ENCODE results near the gene CCDC33. TPM values are rescaled to one million over a fixed set of nuclear protein-coding genes. Genes with fewer than 3 reads are reported as not detected.

Gene CCDC33
- total RNA-seq, 1 experiment from 2014 or later = not detected

DNA sequence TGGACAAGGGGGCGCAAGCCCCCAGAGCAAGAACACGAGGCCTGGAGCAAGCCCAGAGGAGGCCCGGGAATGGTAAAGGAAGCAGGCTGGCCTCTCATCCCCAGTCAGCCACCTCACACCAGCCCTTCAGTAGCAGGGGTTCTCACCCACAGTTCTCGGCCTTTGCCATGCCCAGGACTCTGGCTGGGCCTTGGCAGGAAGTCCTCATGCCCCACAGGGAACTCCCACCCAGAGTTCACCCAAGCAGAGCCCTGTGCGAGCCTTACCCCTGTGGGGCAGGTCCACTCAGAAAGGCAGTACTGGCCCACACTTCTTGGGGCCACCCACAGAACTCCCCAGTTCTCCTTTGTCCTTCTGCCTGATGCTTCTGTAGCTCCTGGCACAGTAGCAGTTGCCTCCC lies 101.0 kb downstream of the CCDC33 start:
- ATAC-seq (no peak), DNase-seq (ENCODE audit: low read depth, low spot score) (no peak)
- H3K27me3 ChIP-seq (ENCODE audit: control insufficient read depth, insufficient read depth, low read length) = no peaks in the 10 kb centered on the region
- ChIA-PET POLR2A (no interaction called here), CTCF (no interaction called here)
- intact Hi-C loops (cut with micrococcal nuclease; ENCODE audit: unreplicated experiment) (no loop called here), in situ Hi-C loops (cut with HindIII; ENCODE audit: low pct_unique_long_range_greater_than_20kb, low sequenced_read_pairs) (no loop called here)
- BruUV-seq (replicated peaks) = no TSS peak
- no peaks in the 10 kb centered on the region for H3K4me1 ChIP-seq (ENCODE audit: control insufficient read depth, insufficient read depth, low read length)
- TF ChIP-seq SIN3A (IDR thresholded peaks at IDR 0.05; ENCODE audit: borderline replicate concordance, insufficient read depth, low read depth, low read length) (no peak), TCF7L2 (IDR thresholded peaks at IDR 0.05; ENCODE audit: low read depth, low read length) (no peak), POLR2AphosphoS5 (IDR thresholded peaks at IDR 0.05; ENCODE audit: low read depth, low read length) (no peak)
- TF ChIP-seq, protein P1, sequence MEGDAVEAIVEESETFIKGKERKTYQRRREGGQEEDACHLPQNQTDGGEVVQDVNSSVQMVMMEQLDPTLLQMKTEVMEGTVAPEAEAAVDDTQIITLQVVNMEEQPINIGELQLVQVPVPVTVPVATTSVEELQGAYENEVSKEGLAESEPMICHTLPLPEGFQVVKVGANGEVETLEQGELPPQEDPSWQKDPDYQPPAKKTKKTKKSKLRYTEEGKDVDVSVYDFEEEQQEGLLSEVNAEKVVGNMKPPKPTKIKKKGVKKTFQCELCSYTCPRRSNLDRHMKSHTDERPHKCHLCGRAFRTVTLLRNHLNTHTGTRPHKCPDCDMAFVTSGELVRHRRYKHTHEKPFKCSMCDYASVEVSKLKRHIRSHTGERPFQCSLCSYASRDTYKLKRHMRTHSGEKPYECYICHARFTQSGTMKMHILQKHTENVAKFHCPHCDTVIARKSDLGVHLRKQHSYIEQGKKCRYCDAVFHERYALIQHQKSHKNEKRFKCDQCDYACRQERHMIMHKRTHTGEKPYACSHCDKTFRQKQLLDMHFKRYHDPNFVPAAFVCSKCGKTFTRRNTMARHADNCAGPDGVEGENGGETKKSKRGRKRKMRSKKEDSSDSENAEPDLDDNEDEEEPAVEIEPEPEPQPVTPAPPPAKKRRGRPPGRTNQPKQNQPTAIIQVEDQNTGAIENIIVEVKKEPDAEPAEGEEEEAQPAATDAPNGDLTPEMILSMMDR (IDR thresholded peaks at IDR 0.05) = no peak
- TF ChIP-seq, protein P2, sequence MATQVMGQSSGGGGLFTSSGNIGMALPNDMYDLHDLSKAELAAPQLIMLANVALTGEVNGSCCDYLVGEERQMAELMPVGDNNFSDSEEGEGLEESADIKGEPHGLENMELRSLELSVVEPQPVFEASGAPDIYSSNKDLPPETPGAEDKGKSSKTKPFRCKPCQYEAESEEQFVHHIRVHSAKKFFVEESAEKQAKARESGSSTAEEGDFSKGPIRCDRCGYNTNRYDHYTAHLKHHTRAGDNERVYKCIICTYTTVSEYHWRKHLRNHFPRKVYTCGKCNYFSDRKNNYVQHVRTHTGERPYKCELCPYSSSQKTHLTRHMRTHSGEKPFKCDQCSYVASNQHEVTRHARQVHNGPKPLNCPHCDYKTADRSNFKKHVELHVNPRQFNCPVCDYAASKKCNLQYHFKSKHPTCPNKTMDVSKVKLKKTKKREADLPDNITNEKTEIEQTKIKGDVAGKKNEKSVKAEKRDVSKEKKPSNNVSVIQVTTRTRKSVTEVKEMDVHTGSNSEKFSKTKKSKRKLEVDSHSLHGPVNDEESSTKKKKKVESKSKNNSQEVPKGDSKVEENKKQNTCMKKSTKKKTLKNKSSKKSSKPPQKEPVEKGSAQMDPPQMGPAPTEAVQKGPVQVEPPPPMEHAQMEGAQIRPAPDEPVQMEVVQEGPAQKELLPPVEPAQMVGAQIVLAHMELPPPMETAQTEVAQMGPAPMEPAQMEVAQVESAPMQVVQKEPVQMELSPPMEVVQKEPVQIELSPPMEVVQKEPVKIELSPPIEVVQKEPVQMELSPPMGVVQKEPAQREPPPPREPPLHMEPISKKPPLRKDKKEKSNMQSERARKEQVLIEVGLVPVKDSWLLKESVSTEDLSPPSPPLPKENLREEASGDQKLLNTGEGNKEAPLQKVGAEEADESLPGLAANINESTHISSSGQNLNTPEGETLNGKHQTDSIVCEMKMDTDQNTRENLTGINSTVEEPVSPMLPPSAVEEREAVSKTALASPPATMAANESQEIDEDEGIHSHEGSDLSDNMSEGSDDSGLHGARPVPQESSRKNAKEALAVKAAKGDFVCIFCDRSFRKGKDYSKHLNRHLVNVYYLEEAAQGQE (IDR thresholded peaks at IDR 0.05; ENCODE audit: insufficient read depth in 1 of 2, low read depth in 2 of 2, low read length in 1 of 2) = no peak
- no peaks in the 10 kb centered on the region for H3K36me3 ChIP-seq (ENCODE audit: control insufficient read depth, insufficient read depth, low read length)
- H3K9me3 ChIP-seq (ENCODE audit: control insufficient read depth, insufficient read depth, low read depth, low read length) = no peaks in the 10 kb centered on the region
- H3K4me3 ChIP-seq (ENCODE audit: low read depth in 2 of 2, low read length in 2 of 2) = no peak overlapping the region
- no peak overlapping the region for H3K27ac ChIP-seq (ENCODE audit: low read length)

DNA sequence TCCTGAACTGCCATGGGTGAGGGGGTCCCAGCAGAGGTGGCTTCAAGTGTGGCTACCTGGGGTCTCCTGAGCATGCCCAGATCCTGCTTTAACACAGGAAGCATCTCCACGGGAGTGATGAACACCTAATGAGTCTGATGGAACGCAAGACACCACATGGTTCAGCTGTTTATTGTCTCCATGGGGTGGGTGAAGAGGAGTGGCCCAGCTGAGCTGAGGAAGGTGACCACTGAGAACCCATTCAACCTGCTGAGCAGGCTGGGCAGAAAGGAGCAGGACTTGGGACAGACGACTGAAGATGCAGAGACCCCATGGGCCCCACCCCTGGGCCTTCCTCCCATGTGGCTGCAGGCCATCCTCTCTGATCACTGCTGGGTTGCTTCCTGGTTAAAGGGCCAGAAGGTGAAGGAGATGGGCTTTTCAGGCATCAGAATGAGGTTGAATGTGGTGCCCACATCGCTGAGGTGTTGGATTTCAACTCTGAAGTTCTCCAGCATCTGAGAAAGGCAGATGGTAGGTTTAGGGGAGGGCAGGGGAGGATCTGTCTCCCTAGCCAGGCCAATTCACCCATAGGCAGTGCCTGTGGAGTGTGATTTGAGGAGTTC lies 101.6 kb downstream of the CCDC33 start:
- DNase-seq (ENCODE audit: low read depth, low spot score) (no peak), ATAC-seq (no peak)
- POLR2A ChIA-PET = no interaction called here
- no peak overlapping the region for H3K4me3 ChIP-seq (ENCODE audit: low read depth in 2 of 2, low read length in 2 of 2)
- BruUV-seq (replicated peaks) = no TSS peak
- in situ Hi-C loops (cut with HindIII; ENCODE audit: low pct_unique_long_range_greater_than_20kb, low sequenced_read_pairs) (no loop called here), intact Hi-C loops (cut with micrococcal nuclease; ENCODE audit: unreplicated experiment) (no loop called here)
- CTCF ChIA-PET = no interaction called here
- TF ChIP-seq TCF7L2 (IDR thresholded peaks at IDR 0.05; ENCODE audit: low read depth, low read length) (no peak), SIN3A (IDR thresholded peaks at IDR 0.05; ENCODE audit: borderline replicate concordance, insufficient read depth, low read depth, low read length) (no peak), POLR2AphosphoS5 (IDR thresholded peaks at IDR 0.05; ENCODE audit: low read depth, low read length) (no peak)
- TF ChIP-seq, protein P2 (IDR thresholded peaks at IDR 0.05; ENCODE audit: insufficient read depth in 1 of 2, low read depth in 2 of 2, low read length in 1 of 2) = no peak
- TF ChIP-seq, protein P1 (IDR thresholded peaks at IDR 0.05) = no peak
- no peak overlapping the region for H3K27ac ChIP-seq (ENCODE audit: low read length)
- H3K36me3 ChIP-seq (ENCODE audit: control insufficient read depth, insufficient read depth, low read length) = no peaks in the 10 kb centered on the region
- no peaks in the 10 kb centered on the region for H3K4me1 ChIP-seq (ENCODE audit: control insufficient read depth, insufficient read depth, low read length)
- H3K27me3 ChIP-seq (ENCODE audit: control insufficient read depth, insufficient read depth, low read length) = no peaks in the 10 kb centered on the region
- H3K9me3 ChIP-seq (ENCODE audit: control insufficient read depth, insufficient read depth, low read depth, low read length) = no peaks in the 10 kb centered on the region

All from Panc1 (cell line).